HL-60 (cell line): ENCODE measurements around the gene PTPRT.

Experiments
- DNase-seq, 2 experiments: peaks; one replicate each; pipeline ENCODE4 v3.0.0-alpha.2; 2010 to 2020; ENCODE audit warnings: low read depth in 1 of 2, low spot score in 1 of 2
- H3K27ac ChIP-seq: fragments of 250-450 bp; sonication (Bioruptor Pico); replicated peaks from 2 replicates; pipeline ENCODE4 v1.5.1; 2020; ENCODE audit warnings: mild to moderate bottlenecking, moderate library complexity
- H3K27me3 ChIP-seq: fragments of 250-450 bp; sonication (Bioruptor Pico); 2 replicates; pipeline ENCODE4 v1.5.1; 2021; ENCODE audit warnings: mild to moderate bottlenecking, moderate library complexity; ENCODE audit not compliant: insufficient read depth, poor library complexity, severe bottlenecking
- H3K4me3 ChIP-seq: replicated peaks from 2 replicates; pipeline ENCODE4 v1.5.1; 2011; ENCODE audit warnings: mild to moderate bottlenecking, control low read depth, low read length; ENCODE audit not compliant: insufficient read depth
- GABPA ChIP-seq: IDR thresholded peaks from 2 replicates; pipeline ENCODE4 v1.6.1; 2012; ENCODE audit warnings: low read depth
- POLR2AphosphoS5 ChIP-seq: IDR thresholded peaks from 2 replicates; pipeline ENCODE4 v1.6.1; 2012; ENCODE audit warnings: low read depth
- REST ChIP-seq: IDR thresholded peaks from 2 replicates; pipeline ENCODE4 v1.6.1; 2012; ENCODE audit warnings: low read depth; ENCODE audit not compliant: insufficient replicate concordance
- SPI1 ChIP-seq: IDR thresholded peaks from 2 replicates; pipeline ENCODE4 v1.6.1; 2012; ENCODE audit warnings: low read depth, mild to moderate bottlenecking, borderline replicate concordance
- TF ChIP-seq, protein P1 (sequence below): IDR thresholded peaks from one replicate; pipeline ENCODE4 v1.5.1; 2011; ENCODE audit warnings: low read length, control low read depth, inconsistent platforms; ENCODE audit not compliant: insufficient read depth

Gene PTPRT

GRCh38 chr20:43034981-43035724, 154.6 kb downstream of the PTPRT start:
- no peak for TF ChIP-seq POLR2AphosphoS5
- TF ChIP-seq SPI1: no peak
- no peak for TF ChIP-seq GABPA
- TF ChIP-seq REST: no peak
- TF ChIP-seq, protein P1, sequence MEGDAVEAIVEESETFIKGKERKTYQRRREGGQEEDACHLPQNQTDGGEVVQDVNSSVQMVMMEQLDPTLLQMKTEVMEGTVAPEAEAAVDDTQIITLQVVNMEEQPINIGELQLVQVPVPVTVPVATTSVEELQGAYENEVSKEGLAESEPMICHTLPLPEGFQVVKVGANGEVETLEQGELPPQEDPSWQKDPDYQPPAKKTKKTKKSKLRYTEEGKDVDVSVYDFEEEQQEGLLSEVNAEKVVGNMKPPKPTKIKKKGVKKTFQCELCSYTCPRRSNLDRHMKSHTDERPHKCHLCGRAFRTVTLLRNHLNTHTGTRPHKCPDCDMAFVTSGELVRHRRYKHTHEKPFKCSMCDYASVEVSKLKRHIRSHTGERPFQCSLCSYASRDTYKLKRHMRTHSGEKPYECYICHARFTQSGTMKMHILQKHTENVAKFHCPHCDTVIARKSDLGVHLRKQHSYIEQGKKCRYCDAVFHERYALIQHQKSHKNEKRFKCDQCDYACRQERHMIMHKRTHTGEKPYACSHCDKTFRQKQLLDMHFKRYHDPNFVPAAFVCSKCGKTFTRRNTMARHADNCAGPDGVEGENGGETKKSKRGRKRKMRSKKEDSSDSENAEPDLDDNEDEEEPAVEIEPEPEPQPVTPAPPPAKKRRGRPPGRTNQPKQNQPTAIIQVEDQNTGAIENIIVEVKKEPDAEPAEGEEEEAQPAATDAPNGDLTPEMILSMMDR: no peak
- H3K27me3 ChIP-seq: no peaks in the 10 kb centered on the region
- H3K27ac ChIP-seq: no peak overlapping the region
- no peak for DNase-seq
- no peak overlapping the region for H3K4me3 ChIP-seq

DNA sequence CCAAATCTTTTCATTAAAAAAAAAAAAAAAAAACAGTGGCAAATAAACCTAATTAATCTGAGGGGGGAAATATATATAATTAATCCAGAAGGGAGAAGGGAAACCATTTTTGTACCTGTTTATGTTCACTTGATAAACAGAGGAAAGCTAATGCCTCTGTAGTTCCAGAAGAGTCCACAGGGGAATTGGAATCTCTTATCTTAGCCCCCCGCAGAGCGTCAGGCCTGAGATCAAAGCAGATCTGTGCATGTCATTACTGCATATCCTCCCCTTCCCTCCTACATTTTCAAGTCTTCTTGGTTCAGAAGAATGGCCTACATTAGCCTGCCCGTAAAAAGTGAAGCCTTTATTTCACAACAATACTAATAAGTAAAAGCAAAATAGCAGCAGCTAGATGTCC, 157.2 kb downstream of the PTPRT start:
- DNase-seq: no peak
- Histone ChIP-seq H3K27ac (no peak overlapping the region), H3K27me3 (no peaks in the 10 kb centered on the region), H3K4me3 (no peak overlapping the region)
- TF ChIP-seq, protein P1: no peak
- no peak for TF ChIP-seq REST
- TF ChIP-seq POLR2AphosphoS5: no peak
- TF ChIP-seq SPI1: no peak
- no peak for TF ChIP-seq GABPA

GRCh38 chr20:43029176-43029575, 160.5 kb downstream of the PTPRT start:
- no peak overlapping the region for H3K4me3 ChIP-seq
- TF ChIP-seq POLR2AphosphoS5 (no peak), GABPA (no peak), REST (no peak), SPI1 (no peak)
- TF ChIP-seq, protein P1: no peak
- no peak for DNase-seq
- H3K27me3 ChIP-seq: no peaks in the 10 kb centered on the region
- no peak overlapping the region for H3K27ac ChIP-seq
